Common myeloid progenitor, CD34-positive (primary cell): ENCODE measurements around the gene LCN1.

Experiments used
- CTCF ChIA-PET: fragments of 350-600 bp; sonication (Branson Sonifier 250); formaldehyde crosslinking; loops from one replicate; lab custom pipeline; 2021; ENCODE audit warnings: antibody characterized with exemption; lab: Charles Lee
- POLR2A ChIA-PET: fragments of 350-600 bp; sonication (Branson Sonifier 250); formaldehyde crosslinking; loops from one replicate; lab custom pipeline; 2021; ENCODE audit warnings: antibody characterized with exemption; lab: Charles Lee
- DNase-seq, 3 donors: peaks; one replicate each; pipeline versions ENCODE4 v3.0.0 to v3.0.0-alpha.2; 2013
- H3K27ac ChIP-seq, 2 experiments: 1 replicate in 1 of 2; 2 replicates in 1 of 2; pipeline ENCODE4 v1.7.0; 2013; ENCODE audit warnings: inconsistent platforms in 2 of 2, low read length in 2 of 2, mild to moderate bottlenecking in 2 of 2, low read depth in 1 of 2, moderate library complexity in 1 of 2; ENCODE audit not compliant: severe bottlenecking in 2 of 2, insufficient read depth in 1 of 2, poor library complexity in 1 of 2
- H3K27me3 ChIP-seq, 5 experiments: replicated peaks in 2 of 5; 1 replicate in 3 of 5; 2 replicates in 2 of 5; pipeline versions ENCODE4 v1.6.1 to v1.7.0; 2013; ENCODE audit warnings: low read length in 4 of 5, mild to moderate bottlenecking in 2 of 5, moderate library complexity in 2 of 5, inconsistent platforms in 1 of 5; ENCODE audit not compliant: insufficient read depth in 5 of 5, control insufficient read depth in 4 of 5
- H3K36me3 ChIP-seq, 4 experiments: 1 replicate in 2 of 4; 2 replicates in 2 of 4; pipeline versions ENCODE4 v1.6.1 to v1.7.0; 2013; ENCODE audit warnings: low read length in 3 of 4, control low read depth in 1 of 4, mild to moderate bottlenecking in 1 of 4; ENCODE audit not compliant: control insufficient read depth in 4 of 4, insufficient read depth in 4 of 4
- H3K4me1 ChIP-seq, 4 experiments: 1 replicate in 3 of 4; 2 replicates in 1 of 4; pipeline versions ENCODE4 v1.6.1 to v1.7.1; 2013; ENCODE audit warnings: low read length in 3 of 4, mild to moderate bottlenecking in 3 of 4, control low read depth in 1 of 4, inconsistent platforms in 1 of 4, moderate library complexity in 1 of 4; ENCODE audit not compliant: control insufficient read depth in 4 of 4, insufficient read depth in 4 of 4; ENCODE audit errors: control extremely low read depth in 1 of 4
- H3K4me3 ChIP-seq, 7 experiments: 1 replicate in 4 of 7; 2 replicates in 3 of 7; pipeline versions ENCODE4 v1.5.1 to v1.7.0; 2013; ENCODE audit warnings: mild to moderate bottlenecking in 7 of 7, low read length in 6 of 7, moderate library complexity in 6 of 7, inconsistent platforms in 2 of 7, low read depth in 2 of 7, control low read depth in 1 of 7; ENCODE audit not compliant: insufficient read depth in 4 of 7, control insufficient read depth in 1 of 7; ENCODE audit errors: extremely low read depth in 1 of 7
- H3K9me3 ChIP-seq, 5 experiments: 1 replicate in 4 of 5; 2 replicates in 1 of 5; pipeline versions ENCODE4 v1.6.1 to v1.7.1; 2013; ENCODE audit warnings: low read length in 4 of 5, mild to moderate bottlenecking in 2 of 5, inconsistent platforms in 1 of 5, low read depth in 1 of 5, moderate library complexity in 1 of 5; ENCODE audit not compliant: control insufficient read depth in 4 of 5, insufficient read depth in 2 of 5; ENCODE audit errors: control extremely low read depth in 1 of 5
- WGBS: methylation state at CpG from one replicate; pipeline ENCODE4 v1.1.5; 2013; ENCODE audit not compliant: insufficient coverage; 5-methylcytosine and 5-hydroxymethylcytosine counted together

LCN1 gene

GRCh38 chr9:135478829-135479468 lies 42.3 kb upstream of the LCN1 start:
- H3K27ac ChIP-seq = no peak overlapping the region
- 1% methylated on average over 50 of the region's 64 CpGs for WGBS
- H3K27me3 ChIP-seq = peaks cover 0 to 2% (median 0%) of the 10 kb centered on the region in 5 experiments
- H3K9me3 ChIP-seq = no peaks in the 10 kb centered on the region
- H3K4me3 ChIP-seq = peak overlapping the region; percentile 27 to 88 (median 50)
- CTCF ChIA-PET = interaction anchor here (1.0 kb wide), 1 partner anchor 26 kb away, joined by 4 read pairs; no protein-coding TSS in a partner anchor
- H3K36me3 ChIP-seq = peaks cover 2 to 7% (median 6%) of the 10 kb centered on the region in 4 experiments
- peak; percentile 54 to 70 (median 54) for DNase-seq
- peaks cover 0 to 24% (median 15%) of the 10 kb centered on the region in 4 experiments for H3K4me1 ChIP-seq
- POLR2A ChIA-PET = no interaction called here

- Histone ChIP-seq H3K4me3 (peak within 1 kb of the TSS; percentile 70 to 90 (median 81)), H3K27me3 (peaks cover 0 to 2% (median 0%) of the 10 kb centered on the region in 5 experiments), H3K36me3 (peaks cover 4 to 12% (median 11%) of the 10 kb centered on the region in 4 experiments), H3K4me1 (peaks cover 0 to 24% (median 15%) of the 10 kb centered on the region in 4 experiments), H3K27ac (no peak within 1 kb of the TSS), H3K9me3 (no peaks in the 10 kb centered on the region)
- 0% methylated on average over 26 of the region's 103 CpGs for WGBS
- POLR2A ChIA-PET = no interaction called here
- no peak for DNase-seq
- CTCF ChIA-PET = no interaction called here
Measured at GRCh38 chr9:135479469-135480052, 41.7 kb upstream of the LCN1 start, which contains the start of gene PPP1R26. TSS of gene PPP1R26 (plus strand) at chr9:135479782. CDS start at chr9:135484511, 4,729 bp downstream.

DNA sequence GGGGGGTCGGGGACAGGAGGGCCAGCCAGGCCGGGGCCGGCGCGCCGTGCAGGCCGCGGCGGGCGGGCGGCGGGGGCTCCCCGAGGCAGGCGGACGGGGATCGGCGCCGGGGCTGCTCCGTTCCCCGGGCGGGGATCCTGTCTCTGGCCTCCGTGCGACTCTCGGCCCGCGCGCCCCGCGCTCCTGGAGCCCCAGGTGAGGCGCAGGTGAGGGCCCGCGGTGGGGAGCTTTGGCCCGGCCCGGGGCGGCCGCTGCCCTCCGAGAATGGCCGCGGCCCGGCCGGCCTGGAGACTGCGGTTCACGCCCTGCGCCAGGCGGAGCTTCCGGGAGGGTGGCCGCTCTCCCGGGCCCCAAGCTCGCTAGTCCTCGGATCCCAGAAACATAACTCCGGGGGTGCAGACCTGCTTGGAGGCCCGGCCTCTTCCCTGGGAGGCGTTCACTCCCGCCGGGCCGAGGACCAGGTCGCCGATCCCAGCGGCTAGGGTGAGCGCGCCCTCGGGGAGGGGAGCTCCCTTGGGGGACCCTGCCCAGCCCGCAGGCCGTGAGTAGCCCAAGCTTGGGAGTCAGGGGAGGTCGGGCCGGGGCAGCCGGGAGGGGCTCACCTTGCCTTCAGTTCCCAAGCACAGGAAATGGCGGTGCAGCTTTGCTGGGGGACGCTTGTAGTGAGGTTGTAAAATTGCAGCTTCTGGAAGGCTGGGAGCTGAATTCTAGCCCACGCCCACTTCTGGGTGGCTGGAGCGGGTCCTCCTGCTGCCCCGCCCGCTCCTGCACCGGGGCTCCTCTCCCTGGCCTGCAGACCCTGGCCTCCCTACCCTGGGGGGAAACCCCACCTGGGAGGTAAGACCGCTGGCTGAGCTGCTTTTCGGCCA lies 40.9 kb upstream of the LCN1 start:
- peaks cover 0 to 2% (median 0%) of the 10 kb centered on the region in 5 experiments for H3K27me3 ChIP-seq
- POLR2A ChIA-PET = no interaction called here
- under 1% methylated on average over 68 of the region's 76 CpGs for WGBS
- peaks cover 4 to 20% (median 15%) of the 10 kb centered on the region in 4 experiments for H3K36me3 ChIP-seq
- H3K9me3 ChIP-seq = no peaks in the 10 kb centered on the region
- DNase-seq = peak in 2 of 3 donors; percentile 12 to 23
- peak overlapping the region; percentile 70 to 90 (median 81) for H3K4me3 ChIP-seq
- H3K4me1 ChIP-seq = peaks cover 0 to 24% (median 15%) of the 10 kb centered on the region in 4 experiments
- H3K27ac ChIP-seq = no peak overlapping the region
- CTCF ChIA-PET = interaction anchor here (0.8 to 1.0 kb wide), 3 partner anchors 13 to 24 kb away, joined by 3 to 5 read pairs (median 4); a partner anchor contains a TSS

DNA sequence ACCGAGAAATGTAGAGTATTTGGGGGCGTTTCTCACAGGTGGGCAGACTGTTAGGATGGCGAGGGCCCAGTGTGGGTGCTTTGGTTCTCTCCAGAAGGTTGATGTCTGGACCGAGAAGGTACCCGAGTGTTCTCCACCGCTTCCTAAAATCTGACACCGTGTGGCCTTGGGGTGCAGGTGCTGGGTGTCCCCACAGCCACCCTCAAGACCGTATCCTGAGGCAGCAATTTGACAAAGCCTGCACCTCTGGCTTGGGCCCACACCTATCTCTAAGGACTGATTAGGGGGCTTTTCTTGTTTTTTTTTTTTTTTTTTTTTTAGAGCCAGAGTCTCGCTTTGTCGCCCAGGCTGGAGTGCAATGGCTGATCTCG lies 40.3 kb upstream of the LCN1 start:
- Histone ChIP-seq H3K9me3 (no peaks in the 10 kb centered on the region), H3K27me3 (peaks cover 0 to 2% (median 0%) of the 10 kb centered on the region in 5 experiments), H3K4me1 (peaks cover 0 to 24% (median 15%) of the 10 kb centered on the region in 4 experiments), H3K36me3 (peaks cover 4 to 25% (median 19%) of the 10 kb centered on the region in 4 experiments), H3K4me3 (peak overlapping the region; percentile 70 to 90 (median 81)), H3K27ac (no peak overlapping the region)
- peak in 2 of 3 donors; percentile 31 to 42 for DNase-seq
- POLR2A ChIA-PET = no interaction called here
- 34% methylated on average over 10 of the region's 11 CpGs for WGBS
- CTCF ChIA-PET = interaction anchor here (0.8 to 1.0 kb wide), 3 partner anchors 13 to 24 kb away, joined by 3 to 5 read pairs (median 4); a partner anchor contains a TSS

DNA sequence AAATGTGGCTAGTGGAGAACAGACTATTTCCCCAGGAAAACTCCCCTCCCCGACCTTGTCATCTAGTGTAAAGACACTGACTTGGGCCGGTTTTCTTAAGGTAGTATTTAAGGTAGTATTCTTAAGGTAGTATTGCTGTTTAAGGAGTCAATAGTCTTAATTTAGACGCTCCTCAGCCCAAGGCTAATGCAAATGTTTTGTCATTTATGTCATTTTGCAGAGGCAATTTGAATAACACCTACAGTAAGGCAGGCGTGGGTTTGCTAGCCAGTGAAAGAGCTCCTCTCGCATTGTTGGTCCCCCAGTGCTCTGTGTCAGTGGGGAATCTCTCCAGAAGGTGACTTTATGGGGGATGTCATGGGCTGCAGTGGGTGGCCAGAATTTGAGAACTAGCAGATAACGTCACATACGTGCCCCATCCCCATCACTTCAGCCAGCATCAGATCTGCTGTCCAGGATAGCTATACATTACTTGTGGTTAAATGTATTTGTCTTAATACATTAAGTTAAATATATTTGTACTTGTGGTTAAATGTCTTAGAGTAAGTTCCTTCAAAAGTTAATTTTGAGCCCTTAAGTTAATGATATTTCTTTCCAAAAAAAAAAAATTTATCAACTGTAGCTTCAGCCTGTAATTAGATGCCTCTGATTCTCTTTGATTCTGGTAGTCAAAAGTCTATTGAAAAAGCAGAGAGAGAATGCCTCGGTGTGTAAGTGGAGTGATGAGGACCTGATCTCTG lies 39.1 kb upstream of the LCN1 start:
- no peak overlapping the region for H3K4me3 ChIP-seq
- H3K4me1 ChIP-seq = peaks cover 0 to 24% (median 15%) of the 10 kb centered on the region in 4 experiments
- POLR2A ChIA-PET = no interaction called here

DNA sequence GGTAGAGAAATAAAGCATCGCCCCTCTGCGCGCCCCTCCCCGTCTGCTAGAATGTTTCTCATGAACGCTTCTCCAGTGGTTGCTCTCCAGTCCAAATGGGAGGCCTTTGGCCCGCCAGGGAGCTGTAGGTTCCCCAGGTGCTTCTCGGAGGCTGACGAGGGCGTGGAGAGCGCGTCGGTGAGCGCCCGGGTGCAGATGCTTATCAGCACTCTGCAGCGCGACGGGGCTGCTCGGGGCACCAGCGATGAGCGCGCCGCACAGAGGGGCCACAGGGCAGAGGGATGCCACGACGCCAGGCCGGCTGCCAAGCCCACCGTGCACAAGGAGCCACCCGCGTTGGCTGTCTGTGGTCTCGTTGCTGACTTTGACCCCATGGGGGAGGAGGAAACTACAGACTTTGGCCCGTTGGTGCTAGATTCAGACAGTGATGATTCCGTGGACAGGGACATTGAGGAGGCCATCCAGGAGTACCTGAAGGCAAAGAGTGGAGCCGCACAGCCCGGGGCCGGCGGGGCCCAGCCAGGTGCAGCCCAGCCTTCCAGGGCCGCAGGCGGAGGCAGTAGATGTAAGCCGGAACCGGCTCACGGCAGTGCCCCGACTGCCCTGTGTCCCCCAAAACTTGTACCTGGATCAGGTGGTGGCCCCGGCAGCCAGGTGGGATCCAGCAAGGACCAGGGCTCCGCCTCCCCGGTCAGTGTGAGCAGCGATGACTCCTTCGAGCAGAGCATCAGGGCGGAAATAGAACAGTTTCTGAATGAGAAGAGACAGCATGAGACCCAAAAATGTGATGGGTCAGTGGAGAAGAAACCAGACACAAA lies 36.6 kb upstream of the LCN1 start:
- Histone ChIP-seq H3K27me3 (no peaks in the 10 kb centered on the region), H3K27ac (no peak overlapping the region), H3K4me1 (peaks cover 0 to 19% (median 11%) of the 10 kb centered on the region in 4 experiments), H3K36me3 (peaks cover 4 to 54% (median 30%) of the 10 kb centered on the region in 4 experiments), H3K4me3 (no peak overlapping the region), H3K9me3 (no peaks in the 10 kb centered on the region)
- 98% methylated on average over 26 of the region's 47 CpGs for WGBS
- ChIA-PET POLR2A (no interaction called here), CTCF (no interaction called here)
- DNase-seq = no peak

More for the DNA sequence above, 39.1 kb upstream of the LCN1 start:
- WGBS = 93% methylated on average over 3 of the region's 8 CpGs
- Histone ChIP-seq H3K9me3 (no peaks in the 10 kb centered on the region), H3K27me3 (peaks cover 0 to 2% (median 0%) of the 10 kb centered on the region in 5 experiments), H3K36me3 (peaks cover 4 to 38% (median 27%) of the 10 kb centered on the region in 4 experiments), H3K27ac (no peak overlapping the region)
- CTCF ChIA-PET = no interaction called here
- DNase-seq = no peak
